ENCODE measurements around the gene DAAM1.

Gene DAAM1

GRCh38 chr14:59284059-59284458, 95.6 kb downstream of the DAAM1 start:
- DNase-seq (ENCODE audit: low read depth), result no peak
- no peak overlapping the region for H3K4me3 ChIP-seq (ENCODE audit: low read depth, low read length)
- no peak for TF ChIP-seq CTCF (conservative IDR thresholded peaks at IDR 0.05; ENCODE audit: low read depth, low read length)

- no peak for DNase-seq (ENCODE audit: low read depth)
- TF ChIP-seq CTCF (conservative IDR thresholded peaks at IDR 0.05; ENCODE audit: low read depth, low read length), result no peak
- no peak overlapping the region for H3K4me3 ChIP-seq (ENCODE audit: low read depth, low read length)
Measured at GRCh38 chr14:59292028-59292427, 103.6 kb downstream of the DAAM1 start.

- DNase-seq (ENCODE audit: low read depth), result no peak
- TF ChIP-seq CTCF (conservative IDR thresholded peaks at IDR 0.05; ENCODE audit: low read depth, low read length), result no peak
- H3K4me3 ChIP-seq (ENCODE audit: low read depth, low read length), result no peak overlapping the region
Measured at GRCh38 chr14:59292921-59293534, 104.6 kb downstream of the DAAM1 start.

- no peak for DNase-seq (ENCODE audit: low read depth)
- H3K4me3 ChIP-seq (ENCODE audit: low read depth, low read length), result no peak overlapping the region
- no peak for TF ChIP-seq CTCF (conservative IDR thresholded peaks at IDR 0.05; ENCODE audit: low read depth, low read length)
Measured at GRCh38 chr14:59293935-59294661, 105.6 kb downstream of the DAAM1 start.

DNA sequence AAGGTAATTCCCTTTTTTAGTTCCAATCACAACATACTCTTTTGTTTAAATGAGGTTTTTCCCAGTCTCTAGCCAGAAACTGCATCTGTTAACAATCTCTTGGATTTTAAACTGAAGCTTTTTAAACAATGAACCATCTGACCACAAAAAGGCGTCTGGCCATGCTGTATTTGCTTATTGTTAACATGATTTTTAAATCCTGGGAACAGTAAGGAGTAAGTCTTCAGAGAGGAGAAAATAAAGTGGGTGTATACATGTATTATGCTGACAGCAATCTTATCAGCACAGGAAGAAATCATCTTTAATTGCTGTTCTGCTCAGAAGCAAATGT, 106.2 kb downstream of the DAAM1 start:
- TF ChIP-seq CTCF (conservative IDR thresholded peaks at IDR 0.05; ENCODE audit: low read depth, low read length), result no peak
- H3K4me3 ChIP-seq (ENCODE audit: low read depth, low read length), result no peak overlapping the region
- no peak for DNase-seq (ENCODE audit: low read depth)

DNA sequence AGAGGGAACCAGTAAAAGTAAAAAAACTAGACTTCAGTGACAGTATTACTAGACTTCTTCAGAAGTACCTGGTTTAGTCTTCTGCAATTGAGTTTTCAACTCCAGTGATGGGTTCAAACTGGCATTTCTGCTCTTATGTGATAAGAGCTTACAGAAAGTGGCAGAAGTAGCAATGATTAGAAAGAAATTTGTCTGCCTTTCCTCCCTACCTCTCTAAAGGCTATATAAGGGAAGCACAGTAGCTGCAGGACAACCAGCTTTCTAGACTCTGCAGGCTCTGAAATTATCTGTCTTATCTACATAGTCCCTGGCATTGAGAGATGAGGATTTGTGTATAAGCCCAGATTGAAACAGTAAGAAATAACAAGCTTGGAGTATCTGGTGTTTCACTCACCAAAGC, 107.5 kb downstream of the DAAM1 start:
- no peak for DNase-seq (ENCODE audit: low read depth)
- H3K4me3 ChIP-seq (ENCODE audit: low read depth, low read length), result no peak overlapping the region
- no peak for TF ChIP-seq CTCF (conservative IDR thresholded peaks at IDR 0.05; ENCODE audit: low read depth, low read length)

- no peak for TF ChIP-seq CTCF (conservative IDR thresholded peaks at IDR 0.05; ENCODE audit: low read depth, low read length)
- no peak for DNase-seq (ENCODE audit: low read depth)
- no peak overlapping the region for H3K4me3 ChIP-seq (ENCODE audit: low read depth, low read length)
Measured at GRCh38 chr14:59296508-59296907, 108.0 kb downstream of the DAAM1 start.

Measured in choroid plexus epithelial cell (primary cell).